Cortex of kidney (tissue), 1 donor: ENCODE measurements around the gene H2AZ2.
"Not testable (repeated sequence)": the region's sequence is repeated elsewhere in the genome, so short reads cannot be mapped to it uniquely, and the experiment has no call there.

Experiments used
- DNase-seq: peaks from one replicate; lab custom pipeline; 2025; lab: John Stamatoyannopoulos, UW

Gene H2AZ2

GRCh38 chr7:44870780-44871179 lies 22.9 kb upstream of the H2AZ2 start:
- DNase-seq = not testable (repeated sequence)

- not testable (repeated sequence) for DNase-seq
These were observed 22.4 kb upstream of the H2AZ2 start for GRCh38 chr7:44870336-44870735.

- no peak for DNase-seq
These were observed 19.4 kb upstream of the H2AZ2 start for GRCh38 chr7:44867073-44867995.

- not testable (repeated sequence) for DNase-seq
These were observed 14.1 kb upstream of the H2AZ2 start for GRCh38 chr7:44861949-44862348.

- no peak for DNase-seq
These were observed 10.3 kb upstream of the H2AZ2 start for GRCh38 chr7:44858161-44858560.

GRCh38 chr7:44854644-44855364 lies 6.9 kb upstream of the H2AZ2 start:
- no peak for DNase-seq

- no peak for DNase-seq
These were observed 5.5 kb upstream of the H2AZ2 start for GRCh38 chr7:44853391-44853790.

GRCh38 chr7:44852590-44852989 lies 4.7 kb upstream of the H2AZ2 start:
- DNase-seq = no peak

- DNase-seq = no peak
These were observed 2.1 kb upstream of the H2AZ2 start for GRCh38 chr7:44849885-44850544.

- DNase-seq = no peak
These were observed 1.5 kb upstream of the H2AZ2 start for GRCh38 chr7:44849259-44849884.

- DNase-seq = no peak
These were observed 373 bp downstream of the H2AZ2 start for GRCh38 chr7:44847509-44847919.

- DNase-seq = no peak
These were observed 925 bp downstream of the H2AZ2 start for GRCh38 chr7:44846816-44847508.

GRCh38 chr7:44846390-44846789 lies 1.5 kb downstream of the H2AZ2 start:
- DNase-seq = not testable (repeated sequence)

- no peak for DNase-seq
These were observed 2.4 kb downstream of the H2AZ2 start for GRCh38 chr7:44845451-44845850.

GRCh38 chr7:44843440-44843839 lies 4.4 kb downstream of the H2AZ2 start:
- DNase-seq = not testable (repeated sequence)

GRCh38 chr7:44842675-44843074 lies 5.2 kb downstream of the H2AZ2 start:
- DNase-seq = not testable (repeated sequence)

- DNase-seq = no peak
These were observed 9.1 kb downstream of the H2AZ2 start for GRCh38 chr7:44838751-44839150.

GRCh38 chr7:44827567-44827966 lies 20.3 kb downstream of the H2AZ2 start:
- no peak for DNase-seq

GRCh38 chr7:44824894-44825526 lies 22.9 kb downstream of the H2AZ2 start:
- DNase-seq = no peak

- DNase-seq = no peak
These were observed 24.6 kb downstream of the H2AZ2 start for GRCh38 chr7:44823255-44823781.

- no peak for DNase-seq
These were observed 28.6 kb downstream of the H2AZ2 start for GRCh38 chr7:44819292-44819691.
